HCT116 (cell line): ENCODE measurements around the gene OCSTAMP. TPM values are rescaled to one million over a fixed set of nuclear protein-coding genes. Genes with fewer than 3 reads are reported as not detected.

Source experiments
- ATAC-seq: fragments of 200-7000 bp; cut with Tn5 transposase; 2 replicates; pipeline ENCODE4 v1.9.1; 2020; ENCODE audit warnings: mild to moderate bottlenecking, moderate library complexity
- BruUV-seq: library from RNA; stranded (reverse); fragments of 400-500 nt; replicated peaks from 2 replicates; lab custom pipeline; 2021; lab: Mats Ljungman, UMichigan
- CTCF ChIA-PET: fragments of 300-600 bp; sonication (Branson Sonifier 250); formaldehyde crosslinking; loops from one replicate; lab custom pipeline; 2021; ENCODE audit warnings: antibody characterized with exemption; lab: Charles Lee
- POLR2A ChIA-PET: fragments of 300-600, 350-600 bp; sonication (Branson Sonifier 250); formaldehyde crosslinking; loops from one replicate; lab custom pipeline; 2021; ENCODE audit warnings: antibody characterized with exemption; lab: Charles Lee
- RAD21 ChIA-PET, 2 experiments: fragments of 300-600 bp; sonication (Branson Sonifier 250); formaldehyde crosslinking; loops; one replicate each; lab custom pipeline; 2023; ENCODE audit warnings: low total read pairs in 2 of 2; ENCODE audit not compliant: uncharacterized antibody in 2 of 2, unreplicated experiment in 2 of 2, low non-redundant PET in 1 of 2; lab: Charles Lee
- DNase-seq: peaks from one replicate; pipeline ENCODE4 v3.0.0-alpha.2; 2010; ENCODE audit warnings: low read depth, low spot score
- H2AFZ ChIP-seq: fragments of 200-600 bp; shearing (Covaris generic), sonication (generic); 2 replicates; pipeline ENCODE4 v1.6.1; 2017; ENCODE audit warnings: low read depth, mixed run types, mixed read lengths, antibody characterized with exemption, low read length; ENCODE audit not compliant: poor library complexity, severe bottlenecking
- H3K27ac ChIP-seq: 2 replicates; pipeline ENCODE4 v1.5.1; 2012; ENCODE audit warnings: low read depth, low read length
- H3K27me3 ChIP-seq: fragments of 200-600 bp; sonication (generic); 2 replicates; pipeline ENCODE4 v1.6.1; 2016; ENCODE audit warnings: mixed run types, low read length, mixed read lengths; ENCODE audit not compliant: insufficient read depth
- H3K36me3 ChIP-seq, 2 experiments: fragments of 200-500 bp in 1 of 2; fragments of 200-600 bp in 1 of 2; sonication (Bioruptor generic) in 1 of 2; sonication (generic) in 1 of 2; 2 replicates each; pipeline versions ENCODE4 v1.5.1 to v1.6.1; 2014 to 2016; ENCODE audit warnings: low read length in 2 of 2, inconsistent platforms in 1 of 2, mixed read lengths in 1 of 2, mixed run types in 1 of 2; ENCODE audit not compliant: insufficient read depth in 2 of 2, control insufficient read depth in 1 of 2
- H3K4me1 ChIP-seq, 2 experiments: fragments of 200-600 bp in 1 of 2; sonication (generic) in 1 of 2; 2 replicates each; pipeline versions ENCODE4 v1.5.1 to v1.6.1; 2012 to 2017; ENCODE audit warnings: low read length in 2 of 2, inconsistent platforms in 1 of 2, mild to moderate bottlenecking in 1 of 2, mixed read lengths in 1 of 2, mixed run types in 1 of 2, moderate library complexity in 1 of 2; ENCODE audit not compliant: insufficient read depth in 2 of 2, control insufficient read depth in 1 of 2
- H3K4me2 ChIP-seq: fragments of 200-600 bp; sonication (generic); 2 replicates; pipeline ENCODE4 v1.6.1; 2017; ENCODE audit warnings: mixed run types, low read length, mixed read lengths
- H3K4me3 ChIP-seq, 2 experiments: fragments of 200-600 bp in 1 of 2; sonication (generic) in 1 of 2; replicated peaks in 1 of 2; 2 replicates each; pipeline ENCODE4 v1.5.1; 2011 to 2016; ENCODE audit warnings: low read length in 2 of 2, control low read depth in 1 of 2, low read depth in 1 of 2, mild to moderate bottlenecking in 1 of 2, mixed read lengths in 1 of 2, mixed run types in 1 of 2
- H3K79me2 ChIP-seq: fragments of 200-600 bp; sonication (generic); 2 replicates; pipeline ENCODE4 v1.6.1; 2017; ENCODE audit warnings: mild to moderate bottlenecking, mixed run types, low read length, moderate library complexity, mixed read lengths; ENCODE audit not compliant: insufficient read depth
- H3K9ac ChIP-seq: fragments of 200-600 bp; sonication (generic); 2 replicates; pipeline ENCODE4 v1.6.1; 2016; ENCODE audit warnings: low read length, mixed read lengths
- H3K9me2 ChIP-seq: fragments of 200-600 bp; sonication (generic), shearing (Covaris generic); 2 replicates; pipeline ENCODE4 v1.6.1; 2017; ENCODE audit warnings: mixed run types, mild to moderate bottlenecking, moderate library complexity; ENCODE audit not compliant: insufficient read depth
- H3K9me3 ChIP-seq, 2 experiments: fragments of 200-500 bp in 1 of 2; fragments of 200-600 bp in 1 of 2; sonication (Bioruptor generic) in 1 of 2; sonication (generic) in 1 of 2; 2 replicates each; pipeline ENCODE4 v1.6.1; 2014 to 2017; ENCODE audit warnings: low read length in 2 of 2, mixed read lengths in 2 of 2, inconsistent platforms in 1 of 2, low read depth in 1 of 2, mild to moderate bottlenecking in 1 of 2, mixed run types in 1 of 2, moderate library complexity in 1 of 2; ENCODE audit not compliant: control insufficient read depth in 1 of 2, insufficient read depth in 1 of 2
- H4K20me1 ChIP-seq: fragments of 200-600 bp; sonication (generic), shearing (Covaris generic); 2 replicates; pipeline ENCODE4 v1.6.1; 2017; ENCODE audit warnings: mixed run types, mild to moderate bottlenecking, moderate library complexity; ENCODE audit not compliant: insufficient read depth
- CEBPB ChIP-seq: IDR thresholded peaks from 2 replicates; pipeline ENCODE4 v1.6.1; 2012; ENCODE audit warnings: low read depth
- EGR1 ChIP-seq: IDR thresholded peaks from 2 replicates; pipeline ENCODE4 v1.6.1; 2012; ENCODE audit warnings: low read depth
- EZH2 ChIP-seq: fragments of 200-600 bp; sonication (generic); IDR thresholded peaks from 2 replicates; pipeline ENCODE4 v1.6.1; 2017; ENCODE audit warnings: antibody characterized with exemption, mixed run types
- FOSL1 ChIP-seq: IDR thresholded peaks from 2 replicates; pipeline ENCODE4 v1.6.1; 2012; ENCODE audit warnings: low read depth
- MAX ChIP-seq: IDR thresholded peaks from 2 replicates; pipeline ENCODE4 v1.6.1; 2012
- REST ChIP-seq: IDR thresholded peaks from 2 replicates; pipeline ENCODE4 v1.6.1; 2012; ENCODE audit warnings: low read depth
- SP1 ChIP-seq: IDR thresholded peaks from 2 replicates; pipeline ENCODE4 v1.6.1; 2012; ENCODE audit warnings: low read depth
- TCF7L2 ChIP-seq: IDR thresholded peaks from 2 replicates; pipeline ENCODE4 v1.7.0; 2011; ENCODE audit warnings: borderline replicate concordance, inconsistent platforms; ENCODE audit not compliant: insufficient read depth, insufficient read length; ENCODE audit errors: extremely low read depth
- YY1 ChIP-seq: IDR thresholded peaks from 2 replicates; pipeline ENCODE4 v1.6.1; 2011; ENCODE audit warnings: low read length, low read depth, moderate library complexity, mild to moderate bottlenecking; ENCODE audit not compliant: insufficient replicate concordance; ENCODE audit errors: extremely low read depth
- ZFX ChIP-seq: fragments of 450-650 bp; IDR thresholded peaks from 2 replicates; pipeline ENCODE4 v1.6.1; 2017
- ZNF274 ChIP-seq: fragments of 200-500 bp; sonication (Bioruptor generic); IDR thresholded peaks from 2 replicates; pipeline ENCODE4 v1.6.1; 2014; ENCODE audit warnings: mild to moderate bottlenecking, low read depth, low read length, inconsistent platforms
- intact Hi-C: fragments of 100-400 bp; cut with micrococcal nuclease; formaldehyde crosslinking; loops from 2 replicates; pipeline ENCODE4 v1.10.0; 2022
- total RNA-seq: library from RNA; stranded (reverse); gene quantifications from one replicate; pipeline ENCODE4 v1.2.1, GENCODE V29; 2021; ENCODE audit not compliant: unreplicated experiment
- TF ChIP-seq, protein P1 (sequence below): IDR thresholded peaks from 2 replicates; pipeline ENCODE4 v1.6.1; 2011; ENCODE audit warnings: mild to moderate bottlenecking, low read length, moderate library complexity; ENCODE audit not compliant: insufficient replicate concordance; ENCODE audit errors: extremely low read depth

The OCSTAMP gene
- total RNA-seq, 1 experiment from 2014 or later, result not detected

- Histone ChIP-seq H3K4me1 (no peaks in the 10 kb centered on the region), H3K9me2 (no peaks in the 10 kb centered on the region), H3K9me3 (no peaks in the 10 kb centered on the region), H3K79me2 (no peaks in the 10 kb centered on the region), H3K27me3 (peaks cover 10% of the 10 kb centered on the region), H3K36me3 (no peaks in the 10 kb centered on the region), H4K20me1 (no peaks in the 10 kb centered on the region), H3K4me3 (no peak overlapping the region), H3K9ac (no peak overlapping the region), H3K27ac (no peak overlapping the region), H3K4me2 (no peak overlapping the region), H2AFZ (no peak overlapping the region)
- ChIA-PET RAD21 (no interaction called here), CTCF (no interaction called here), POLR2A (no interaction called here)
- TF ChIP-seq REST (peak; percentile 74), FOSL1 (no peak)
- intact Hi-C loops, result no loop called here
- no peak for DNase-seq
- BruUV-seq, result no TSS peak
- ATAC-seq, result no peak
These were observed 26.6 kb downstream of the OCSTAMP start for GRCh38 chr20:46523696-46524328.

GRCh38 chr20:46523108-46523507 lies 27.3 kb downstream of the OCSTAMP start:
- Histone ChIP-seq H3K27me3 (peaks cover 6% of the 10 kb centered on the region), H3K27ac (no peak overlapping the region), H4K20me1 (no peaks in the 10 kb centered on the region), H3K9ac (no peak overlapping the region), H2AFZ (no peak overlapping the region)
- DNase-seq, result no peak
- POLR2A ChIA-PET, result no interaction called here
- BruUV-seq, result no TSS peak
- no peak for TF ChIP-seq CEBPB
- TF ChIP-seq SP1, result no peak
- no peak for TF ChIP-seq MAX
- no peak for TF ChIP-seq TCF7L2
- TF ChIP-seq ZNF274, result no peak
- TF ChIP-seq EZH2, result no peak
- TF ChIP-seq YY1, result no peak
- no peak for TF ChIP-seq EGR1
- no peak for TF ChIP-seq ZFX
- TF ChIP-seq, protein P1, sequence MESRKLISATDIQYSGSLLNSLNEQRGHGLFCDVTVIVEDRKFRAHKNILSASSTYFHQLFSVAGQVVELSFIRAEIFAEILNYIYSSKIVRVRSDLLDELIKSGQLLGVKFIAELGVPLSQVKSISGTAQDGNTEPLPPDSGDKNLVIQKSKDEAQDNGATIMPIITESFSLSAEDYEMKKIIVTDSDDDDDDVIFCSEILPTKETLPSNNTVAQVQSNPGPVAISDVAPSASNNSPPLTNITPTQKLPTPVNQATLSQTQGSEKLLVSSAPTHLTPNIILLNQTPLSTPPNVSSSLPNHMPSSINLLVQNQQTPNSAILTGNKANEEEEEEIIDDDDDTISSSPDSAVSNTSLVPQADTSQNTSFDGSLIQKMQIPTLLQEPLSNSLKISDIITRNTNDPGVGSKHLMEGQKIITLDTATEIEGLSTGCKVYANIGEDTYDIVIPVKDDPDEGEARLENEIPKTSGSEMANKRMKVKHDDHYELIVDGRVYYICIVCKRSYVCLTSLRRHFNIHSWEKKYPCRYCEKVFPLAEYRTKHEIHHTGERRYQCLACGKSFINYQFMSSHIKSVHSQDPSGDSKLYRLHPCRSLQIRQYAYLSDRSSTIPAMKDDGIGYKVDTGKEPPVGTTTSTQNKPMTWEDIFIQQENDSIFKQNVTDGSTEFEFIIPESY, result no peak
- TF ChIP-seq, all 23 proteins: peak for 0
- intact Hi-C loops, result no loop called here
- no peak overlapping the region for H3K4me3 ChIP-seq
- no peaks in the 10 kb centered on the region for H3K9me2 ChIP-seq
- no peaks in the 10 kb centered on the region for H3K36me3 ChIP-seq
- no peak overlapping the region for H3K4me2 ChIP-seq
- no peaks in the 10 kb centered on the region for H3K9me3 ChIP-seq
- RAD21 ChIA-PET, result no interaction called here
- no peaks in the 10 kb centered on the region for H3K4me1 ChIP-seq
- CTCF ChIA-PET, result interaction anchor here (0.9 kb wide), 1 partner anchor 16 kb away, joined by 4 read pairs; no protein-coding TSS in a partner anchor
- ATAC-seq, result no peak
- H3K79me2 ChIP-seq, result no peaks in the 10 kb centered on the region
